NCI-H446 treated with DMSO at 0.1 percent for 48 hours (cell line): ENCODE results near the gene NEK7.

Experiments used
- DNase-seq: peaks from one replicate; lab custom pipeline; 2025; lab: John Stamatoyannopoulos, UW

NEK7 gene

GRCh38 chr1:198350456-198350855 lies 193.7 kb downstream of the NEK7 start:
- DNase-seq: no peak

- DNase-seq: no peak
Observed at GRCh38 chr1:198352975-198353695, 196.3 kb downstream of the NEK7 start.

- DNase-seq: no peak
Observed at GRCh38 chr1:198357937-198358336, 201.1 kb downstream of the NEK7 start.

GRCh38 chr1:198359024-198359653 lies 202.3 kb downstream of the NEK7 start:
- no peak for DNase-seq

- DNase-seq: no peak
Observed at GRCh38 chr1:198360208-198360729, 203.5 kb downstream of the NEK7 start.

GRCh38 chr1:198361237-198361767 lies 204.5 kb downstream of the NEK7 start:
- no peak for DNase-seq

- DNase-seq: no peak
Observed at GRCh38 chr1:198363625-198364151, 206.9 kb downstream of the NEK7 start.

- no peak for DNase-seq
Observed at GRCh38 chr1:198364471-198364870, 207.7 kb downstream of the NEK7 start.

- no peak for DNase-seq
Observed at GRCh38 chr1:198367296-198367695, 210.5 kb downstream of the NEK7 start.

GRCh38 chr1:198370996-198371395 lies 214.2 kb downstream of the NEK7 start:
- no peak for DNase-seq
